K562 (cell line): Measurements from ENCODE around the gene ANXA2. TPM values are rescaled to one million over a fixed set of nuclear protein-coding genes. Genes with fewer than 3 reads are reported as not detected.

Source experiments
- ATAC-seq: fragments of 200-7000 bp; cut with Tn5 transposase; 3 replicates; pipeline ENCODE4 v1.9.1; 2020; ENCODE audit warnings: moderate library complexity
- BruUV-seq: library from RNA; stranded (reverse); fragments of 400-500 nt; replicated peaks from 2 replicates; lab custom pipeline; 2021; lab: Mats Ljungman, UMichigan
- CTCF ChIA-PET: fragments of 300-600 bp; formaldehyde crosslinking; extraction: SDS; loops from one replicate; lab custom pipeline; 2021; ENCODE audit warnings: low intra/inter-chr PET ratio; lab: Yijun Ruan, JAX
- POLR2A ChIA-PET: fragments of 300-600, 350-650 bp; sonication (Branson Sonifier 250); formaldehyde crosslinking; extraction: SDS; loops from one replicate; lab custom pipeline; 2021; ENCODE audit warnings: antibody characterized with exemption, inconsistent platforms; lab: Yijun Ruan, JAX
- DNase-seq, 4 experiments: peaks; one replicate each; pipeline versions ENCODE4 v3.0.0 to v3.0.0-alpha.2; 2011 to 2018; ENCODE audit warnings: low spot score in 3 of 4, mixed read lengths in 3 of 4; ENCODE audit errors: extremely low read depth in 1 of 4
- FAIRE-seq: peaks from 2 replicates; lab custom pipeline; 2011; peaks lifted over from hg19 to GRCh38; lab: Jason Lieb, UNC
- H2AFZ ChIP-seq: 2 replicates; pipeline ENCODE4 v1.6.0; 2011; ENCODE audit warnings: low read depth, low read length, control low read depth, inconsistent platforms
- H3K27ac ChIP-seq: fragments of 200-600 bp; 3 replicates; pipeline ENCODE4 v1.8.0; 2011; ENCODE audit warnings: low read depth, mild to moderate bottlenecking, control low read depth, inconsistent platforms, low read length, moderate library complexity, mixed read lengths; ENCODE audit errors: extremely low read depth
- H3K27me3 ChIP-seq, 2 experiments: fragments of 300-600 bp in 1 of 2; 2 replicates in 1 of 2; 3 replicates in 1 of 2; pipeline versions ENCODE4 v1.6.0 to v1.8.0; 2011; ENCODE audit warnings: inconsistent platforms in 2 of 2, low read length in 2 of 2, mild to moderate bottlenecking in 1 of 2, mixed read lengths in 1 of 2, moderate library complexity in 1 of 2; ENCODE audit not compliant: control insufficient read depth in 2 of 2, insufficient read depth in 2 of 2
- H3K36me3 ChIP-seq: fragments of 300-600 bp; 3 replicates; pipeline ENCODE4 v1.8.0; 2011; ENCODE audit warnings: mild to moderate bottlenecking, low read length, inconsistent platforms; ENCODE audit not compliant: control insufficient read depth, insufficient read depth
- H3K4me1 ChIP-seq, 2 experiments: fragments of 200-600 bp in 1 of 2; replicated peaks in 1 of 2; 2 replicates in 1 of 2; 3 replicates in 1 of 2; pipeline versions ENCODE4 v1.5.1 to v1.8.0; 2011; ENCODE audit warnings: inconsistent platforms in 2 of 2, low read length in 2 of 2, mild to moderate bottlenecking in 1 of 2, mixed read lengths in 1 of 2, moderate library complexity in 1 of 2; ENCODE audit not compliant: control insufficient read depth in 2 of 2, insufficient read depth in 2 of 2
- H3K4me2 ChIP-seq: 2 replicates; pipeline ENCODE4 v1.6.1; 2011; ENCODE audit warnings: low read length, control low read depth, inconsistent platforms, mixed read lengths; ENCODE audit not compliant: insufficient read depth
- H3K4me3 ChIP-seq: fragments of 200-600 bp; sonication (generic), shearing (Covaris generic); 2 replicates; pipeline ENCODE4 v1.5.1; 2016; ENCODE audit warnings: control low read depth, inconsistent platforms
- H3K79me2 ChIP-seq: fragments of 200-600 bp; 3 replicates; pipeline ENCODE4 v1.8.0; 2011; ENCODE audit warnings: low read length, inconsistent platforms; ENCODE audit not compliant: control insufficient read depth, insufficient read depth
- H3K9ac ChIP-seq, 2 experiments: 2 replicates each; pipeline versions ENCODE4 v1.6.0 to v1.6.1; 2011; ENCODE audit warnings: low read depth in 2 of 2, low read length in 2 of 2, control low read depth in 1 of 2, inconsistent platforms in 1 of 2, mild to moderate bottlenecking in 1 of 2, mixed read lengths in 1 of 2; ENCODE audit not compliant: insufficient read depth in 1 of 2
- H3K9me1 ChIP-seq: one replicate; pipeline ENCODE4 v1.6.0; 2011; ENCODE audit warnings: inconsistent platforms, mild to moderate bottlenecking, low read length, moderate library complexity; ENCODE audit not compliant: control insufficient read depth, insufficient read depth
- H3K9me3 ChIP-seq: replicated peaks from 2 replicates; pipeline ENCODE4 v1.5.1; 2011; ENCODE audit warnings: low read depth, low read length, inconsistent platforms; ENCODE audit not compliant: control insufficient read depth, insufficient read depth
- H4K20me1 ChIP-seq: replicated peaks from 2 replicates; pipeline ENCODE4 v1.6.1; 2011; ENCODE audit warnings: low read length, inconsistent platforms, mixed read lengths; ENCODE audit not compliant: control insufficient read depth, insufficient read depth
- CBX8 ChIP-seq: fragments of 200-600 bp; sonication (generic); IDR thresholded peaks from 2 replicates; pipeline ENCODE4 v1.6.1; 2012; ENCODE audit warnings: borderline replicate concordance, mixed run types, low read depth, mild to moderate bottlenecking, moderate library complexity, mixed read lengths, low read length, control low read depth, inconsistent platforms; ENCODE audit not compliant: poor library complexity, severe bottlenecking; ENCODE audit errors: extremely low read depth
- DDX20 ChIP-seq: fragments of 450-650 bp; IDR thresholded peaks from 2 replicates; pipeline ENCODE4 v1.6.1; 2016; ENCODE audit warnings: missing genetic modification characterization, low read depth, mild to moderate bottlenecking, missing compliant biosample characterization, moderate library complexity
- EZH2 ChIP-seq: IDR thresholded peaks from 2 replicates; pipeline ENCODE4 v1.6.1; 2012; ENCODE audit warnings: low read depth, mild to moderate bottlenecking, inconsistent platforms, low read length, borderline replicate concordance
- HDGF ChIP-seq: fragments of 450-650 bp; IDR thresholded peaks from 2 replicates; pipeline ENCODE4 v1.6.1; 2016
- MAFF ChIP-seq: IDR thresholded peaks from 2 replicates; pipeline ENCODE4 v1.6.1; 2012; ENCODE audit warnings: low read length, improper control_type of control experiment
- MAFK ChIP-seq: IDR thresholded peaks from 2 replicates; pipeline ENCODE4 v1.6.1; 2011; ENCODE audit warnings: low read length, improper control_type of control experiment
- POLR2AphosphoS5 ChIP-seq: IDR thresholded peaks from 2 replicates; pipeline ENCODE4 v1.6.1; 2011; ENCODE audit warnings: mild to moderate bottlenecking, low read depth, low read length, moderate library complexity; ENCODE audit not compliant: control insufficient read depth, insufficient read depth
- PRPF4 ChIP-seq: fragments of 200-400 bp; formaldehyde crosslinking; IDR thresholded peaks from one replicate; pipeline ENCODE4 v1.6.1; 2017; ENCODE audit warnings: low read length, low read depth, mild to moderate bottlenecking; ENCODE audit not compliant: insufficient read depth, poor library complexity, severe bottlenecking
- ZC3H8 ChIP-seq: fragments of 450-650 bp; IDR thresholded peaks from 2 replicates; pipeline ENCODE4 v1.6.1; 2017
- WGBS: fragments of 100-300 bp; shearing (Covaris generic); methylation state at CpG from one replicate; pipeline ENCODE4 v1.1.6; 2016; ENCODE audit warnings: low coverage, mixed read lengths; ENCODE audit not compliant: insufficient coverage; ENCODE audit errors: missing lambda C conversion rate; 5-methylcytosine and 5-hydroxymethylcytosine counted together
- in situ Hi-C: fragments of 300-500 bp; cut with MboI; formaldehyde crosslinking; loops from 4 replicates; pipeline ENCODE4 v1.15.0; 2018; ENCODE audit warnings: inconsistent platforms, mixed read lengths
- intact Hi-C: fragments of 100-400 bp; cut with micrococcal nuclease; formaldehyde crosslinking; loops from 2 replicates; pipeline ENCODE4 v1.14.2; 2022
- polyA plus RNA-seq, 8 experiments: library from polyadenylated mRNA; depleted of rRNA in 4 of 8; stranded (reverse) in 5 of 8; unstranded in 3 of 8; fragments of >200 nt; fragmentation: Nextera tagmentation in 2 of 8; fragmentation: Illumina TruSeq in 1 of 8; extraction: Ambion mirVana in 2 of 8; extraction: Trizol in 1 of 8; gene quantifications; 2 replicates each; pipeline versions ENCODE4 v1.2.1 to v1.2.3, GENCODE V29; 2011 to 2014; ENCODE audit warnings: inconsistent platforms in 1 of 8, missing spikeins in 1 of 8
- total RNA-seq, 7 experiments: library from RNA; depleted of rRNA in 6 of 7; stranded (reverse); fragments of >200 nt in 6 of 7; fragmentation: Illumina TruSeq in 2 of 7; extraction: Trizol in 2 of 7; gene quantifications; 2 replicates each; pipeline versions ENCODE4 v1.2.1 to v1.2.3, GENCODE V29; 2011 to 2021; ENCODE audit warnings: low replicate concordance in 1 of 7
- TF ChIP-seq, protein P1 (sequence below): fragments of 200-400 bp; formaldehyde crosslinking; IDR thresholded peaks from 2 replicates; pipeline ENCODE4 v1.6.1; 2017; ENCODE audit warnings: mild to moderate bottlenecking, low read depth, low read length, moderate library complexity
- TF ChIP-seq, protein P2 (sequence below): fragments of 450-650 bp; formaldehyde crosslinking; IDR thresholded peaks from 2 replicates; pipeline ENCODE4 v1.4.0; 2022; ENCODE audit warnings: missing genetic modification characterization
- TF ChIP-seq, protein P3 (sequence below): fragments of 450-650 bp; conservative IDR thresholded peaks from 2 replicates; pipeline ENCODE4 v1.6.1; 2016; ENCODE audit warnings: missing genetic modification characterization, low read depth, mild to moderate bottlenecking, control low read depth, missing compliant biosample characterization

The ANXA2 gene
- total and polyA plus RNA-seq, 9 of the 15 experiments (the other 6 are each of a cell fraction or from before 2014, with no cell fraction given) = 301 to 1,102 (median 452) TPM

DNA sequence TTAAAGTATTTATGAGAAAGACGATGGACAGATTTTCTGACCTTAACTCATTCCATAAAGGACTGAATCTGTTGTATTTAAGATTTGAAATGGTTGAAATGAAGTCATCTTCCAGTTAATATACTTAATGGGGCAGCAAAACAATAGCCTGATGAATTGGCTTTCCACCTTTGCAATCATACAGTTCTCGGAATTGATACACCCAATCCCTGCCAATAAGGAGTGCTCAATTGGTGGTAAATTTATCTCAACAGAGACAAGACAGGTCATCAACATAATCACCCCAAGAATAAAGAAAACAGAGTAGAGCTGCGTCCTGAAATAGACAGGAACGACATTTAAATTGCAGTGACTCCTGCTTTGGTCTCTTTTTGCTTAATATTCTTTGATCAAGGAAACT lies 11.2 kb downstream of the ANXA2 start:
- Histone ChIP-seq H3K9ac (no peak overlapping the region), H2AFZ (no peak overlapping the region), H3K9me3 (no peaks in the 10 kb centered on the region), H3K4me3 (no peak overlapping the region), H3K79me2 (peaks cover 54% of the 10 kb centered on the region), H4K20me1 (peaks cover 37% of the 10 kb centered on the region), H3K36me3 (peaks cover 60% of the 10 kb centered on the region; the same call in 2 of the 3 replicates), H3K9me1 (peaks cover 8% of the 10 kb centered on the region), H3K4me1 (peaks cover 0 to 5% of the 10 kb centered on the region in 2 experiments; a peak in 3 of 5 replicates), H3K27ac (no peak overlapping the region), H3K27me3 (no peaks in the 10 kb centered on the region), H3K4me2 (no peak overlapping the region)
- in situ Hi-C loops (no loop called here), intact Hi-C loops (no loop called here)
- ATAC-seq (no peak), FAIRE-seq (no peak), DNase-seq (no peak)
- TF ChIP-seq HDGF = no peak
- no peak for TF ChIP-seq EZH2
- TF ChIP-seq, protein P1, sequence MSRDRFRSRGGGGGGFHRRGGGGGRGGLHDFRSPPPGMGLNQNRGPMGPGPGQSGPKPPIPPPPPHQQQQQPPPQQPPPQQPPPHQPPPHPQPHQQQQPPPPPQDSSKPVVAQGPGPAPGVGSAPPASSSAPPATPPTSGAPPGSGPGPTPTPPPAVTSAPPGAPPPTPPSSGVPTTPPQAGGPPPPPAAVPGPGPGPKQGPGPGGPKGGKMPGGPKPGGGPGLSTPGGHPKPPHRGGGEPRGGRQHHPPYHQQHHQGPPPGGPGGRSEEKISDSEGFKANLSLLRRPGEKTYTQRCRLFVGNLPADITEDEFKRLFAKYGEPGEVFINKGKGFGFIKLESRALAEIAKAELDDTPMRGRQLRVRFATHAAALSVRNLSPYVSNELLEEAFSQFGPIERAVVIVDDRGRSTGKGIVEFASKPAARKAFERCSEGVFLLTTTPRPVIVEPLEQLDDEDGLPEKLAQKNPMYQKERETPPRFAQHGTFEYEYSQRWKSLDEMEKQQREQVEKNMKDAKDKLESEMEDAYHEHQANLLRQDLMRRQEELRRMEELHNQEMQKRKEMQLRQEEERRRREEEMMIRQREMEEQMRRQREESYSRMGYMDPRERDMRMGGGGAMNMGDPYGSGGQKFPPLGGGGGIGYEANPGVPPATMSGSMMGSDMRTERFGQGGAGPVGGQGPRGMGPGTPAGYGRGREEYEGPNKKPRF = no peak
- TF ChIP-seq MAFF = no peak
- no peak for TF ChIP-seq DDX20 (tag)
- no peak for TF ChIP-seq CBX8
- no peak for TF ChIP-seq ZC3H8
- TF ChIP-seq POLR2AphosphoS5 = no peak
- TF ChIP-seq MAFK = no peak
- TF ChIP-seq, protein P2, sequence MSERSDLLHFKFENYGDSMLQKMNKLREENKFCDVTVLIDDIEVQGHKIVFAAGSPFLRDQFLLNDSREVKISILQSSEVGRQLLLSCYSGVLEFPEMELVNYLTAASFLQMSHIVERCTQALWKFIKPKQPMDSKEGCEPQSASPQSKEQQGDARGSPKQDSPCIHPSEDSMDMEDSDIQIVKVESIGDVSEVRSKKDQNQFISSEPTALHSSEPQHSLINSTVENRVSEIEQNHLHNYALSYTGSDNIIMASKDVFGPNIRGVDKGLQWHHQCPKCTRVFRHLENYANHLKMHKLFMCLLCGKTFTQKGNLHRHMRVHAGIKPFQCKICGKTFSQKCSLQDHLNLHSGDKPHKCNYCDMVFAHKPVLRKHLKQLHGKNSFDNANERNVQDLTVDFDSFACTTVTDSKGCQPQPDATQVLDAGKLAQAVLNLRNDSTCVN (CRISPR knock-in tag) = no peak
- TF ChIP-seq, protein P3, sequence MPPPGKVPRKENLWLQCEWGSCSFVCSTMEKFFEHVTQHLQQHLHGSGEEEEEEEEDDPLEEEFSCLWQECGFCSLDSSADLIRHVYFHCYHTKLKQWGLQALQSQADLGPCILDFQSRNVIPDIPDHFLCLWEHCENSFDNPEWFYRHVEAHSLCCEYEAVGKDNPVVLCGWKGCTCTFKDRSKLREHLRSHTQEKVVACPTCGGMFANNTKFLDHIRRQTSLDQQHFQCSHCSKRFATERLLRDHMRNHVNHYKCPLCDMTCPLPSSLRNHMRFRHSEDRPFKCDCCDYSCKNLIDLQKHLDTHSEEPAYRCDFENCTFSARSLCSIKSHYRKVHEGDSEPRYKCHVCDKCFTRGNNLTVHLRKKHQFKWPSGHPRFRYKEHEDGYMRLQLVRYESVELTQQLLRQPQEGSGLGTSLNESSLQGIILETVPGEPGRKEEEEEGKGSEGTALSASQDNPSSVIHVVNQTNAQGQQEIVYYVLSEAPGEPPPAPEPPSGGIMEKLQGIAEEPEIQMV (tag) = no peak
- TF ChIP-seq PRPF4 = no peak
- CTCF ChIA-PET = no interaction called here
- 78% methylated on average over 4 of the region's 4 CpGs for WGBS
- POLR2A ChIA-PET = interaction anchor here (1.0 kb wide), 1 partner anchor 10 kb away, joined by 4 read pairs; no protein-coding TSS in a partner anchor
- BruUV-seq = no TSS peak
